GM19397 (cell line): Measurements from ENCODE around the gene SLC8A2.

Experiments used
- ATAC-seq: cut with Tn5 transposase; IDR thresholded peaks from one replicate; pipeline ENCODE4 v1.9.1; 2021; ENCODE audit warnings: mild to moderate bottlenecking, moderate library complexity; ENCODE audit not compliant: unreplicated experiment

SLC8A2 gene

GRCh38 chr19:47503826-47504150 is 32.1 kb upstream of the SLC8A2 start:
- no peak for ATAC-seq

GRCh38 chr19:47503130-47503825 is 31.6 kb upstream of the SLC8A2 start:
- ATAC-seq = no peak

GRCh38 chr19:47499863-47500830 is 28.5 kb upstream of the SLC8A2 start:
- ATAC-seq = no peak

GRCh38 chr19:47499371-47499770 is 27.7 kb upstream of the SLC8A2 start:
- ATAC-seq = no peak

- ATAC-seq = no peak
Measured at GRCh38 chr19:47498561-47498960, 26.9 kb upstream of the SLC8A2 start.

- no peak for ATAC-seq
Measured at GRCh38 chr19:47497821-47498520, 26.3 kb upstream of the SLC8A2 start.

- ATAC-seq = no peak
Measured at GRCh38 chr19:47497050-47497766, 25.5 kb upstream of the SLC8A2 start.

GRCh38 chr19:47495478-47496372 is 24.0 kb upstream of the SLC8A2 start:
- ATAC-seq = no peak

GRCh38 chr19:47494729-47495128 is 23.0 kb upstream of the SLC8A2 start:
- ATAC-seq = no peak

- no peak for ATAC-seq
Measured at GRCh38 chr19:47494211-47494547, 22.5 kb upstream of the SLC8A2 start.

- ATAC-seq = no peak
Measured at GRCh38 chr19:47493378-47494210, 21.9 kb upstream of the SLC8A2 start.

- no peak for ATAC-seq
Measured at GRCh38 chr19:47492571-47493377, 21.1 kb upstream of the SLC8A2 start.

GRCh38 chr19:47492137-47492533 is 20.4 kb upstream of the SLC8A2 start:
- no peak for ATAC-seq

GRCh38 chr19:47491358-47492136 is 19.9 kb upstream of the SLC8A2 start:
- ATAC-seq = no peak

GRCh38 chr19:47490847-47491246 is 19.2 kb upstream of the SLC8A2 start:
- no peak for ATAC-seq

- ATAC-seq = no peak
Measured at GRCh38 chr19:47490031-47490430, 18.3 kb upstream of the SLC8A2 start.

- no peak for ATAC-seq
Measured at GRCh38 chr19:47489072-47489914, 17.6 kb upstream of the SLC8A2 start.
